Esophagus squamous epithelium (tissue), 4 donors: ENCODE measurements around the gene POC1A.

Experiments
- POLR2A ChIP-seq, 4 donors: fragments of 450-650 bp; IDR thresholded peaks; one replicate each; pipeline ENCODE4 v1.6.1; 2017; ENCODE audit warnings: antibody characterized with exemption in 4 of 4, mild to moderate bottlenecking in 4 of 4, moderate library complexity in 3 of 4
- TF ChIP-seq, protein P1 (sequence below), 6 experiments: fragments of 450-650 bp in 4 of 6; fragments of 200-600 bp in 2 of 6; sonication (generic) in 2 of 6; IDR thresholded peaks; one replicate each; pipeline ENCODE4 v1.5.1; 2016 to 2019; ENCODE audit warnings: antibody characterized with exemption in 6 of 6, mild to moderate bottlenecking in 4 of 6, moderate library complexity in 4 of 6

GRCh38 chr3:52176951-52177700 lies 22.9 kb upstream of the POC1A start:
- TF ChIP-seq, protein P1, sequence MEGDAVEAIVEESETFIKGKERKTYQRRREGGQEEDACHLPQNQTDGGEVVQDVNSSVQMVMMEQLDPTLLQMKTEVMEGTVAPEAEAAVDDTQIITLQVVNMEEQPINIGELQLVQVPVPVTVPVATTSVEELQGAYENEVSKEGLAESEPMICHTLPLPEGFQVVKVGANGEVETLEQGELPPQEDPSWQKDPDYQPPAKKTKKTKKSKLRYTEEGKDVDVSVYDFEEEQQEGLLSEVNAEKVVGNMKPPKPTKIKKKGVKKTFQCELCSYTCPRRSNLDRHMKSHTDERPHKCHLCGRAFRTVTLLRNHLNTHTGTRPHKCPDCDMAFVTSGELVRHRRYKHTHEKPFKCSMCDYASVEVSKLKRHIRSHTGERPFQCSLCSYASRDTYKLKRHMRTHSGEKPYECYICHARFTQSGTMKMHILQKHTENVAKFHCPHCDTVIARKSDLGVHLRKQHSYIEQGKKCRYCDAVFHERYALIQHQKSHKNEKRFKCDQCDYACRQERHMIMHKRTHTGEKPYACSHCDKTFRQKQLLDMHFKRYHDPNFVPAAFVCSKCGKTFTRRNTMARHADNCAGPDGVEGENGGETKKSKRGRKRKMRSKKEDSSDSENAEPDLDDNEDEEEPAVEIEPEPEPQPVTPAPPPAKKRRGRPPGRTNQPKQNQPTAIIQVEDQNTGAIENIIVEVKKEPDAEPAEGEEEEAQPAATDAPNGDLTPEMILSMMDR (IDR thresholded peaks at IDR 0.05), result no peak
- no peak for TF ChIP-seq POLR2A (IDR thresholded peaks at IDR 0.05)
